OCI-LY3 (cell line): ENCODE results near the gene PON2.

Experiments
- H2AFZ ChIP-seq: fragments of 200-600, 300-600 bp; shearing (Covaris generic); 2 replicates; pipeline ENCODE4 v1.6.0; 2014; ENCODE audit warnings: antibody characterized with exemption, low read depth, low read length
- H3K27ac ChIP-seq: fragments of 200-600, 300-600 bp; sonication (generic); 2 replicates; pipeline ENCODE4 v1.5.1; 2014; ENCODE audit warnings: mild to moderate bottlenecking, low read length, moderate library complexity, mixed read lengths
- H3K27me3 ChIP-seq: fragments of 200-600, 300-600 bp; sonication (generic); 2 replicates; pipeline ENCODE4 v1.6.1; 2014; ENCODE audit warnings: low read depth, low read length, mixed read lengths
- H3K36me3 ChIP-seq: fragments of 200-600, 300-600 bp; sonication (generic); replicated peaks from 2 replicates; pipeline ENCODE3; 2014; ENCODE audit warnings: low read depth, low read length, mixed read lengths
- H3K4me1 ChIP-seq: fragments of 300-600, 200-600 bp; sonication (generic); 2 replicates; pipeline ENCODE4 v1.6.1; 2014; ENCODE audit warnings: low read length, mixed read lengths
- H3K4me2 ChIP-seq: fragments of 200-600, 300-600 bp; sonication (generic); 2 replicates; pipeline ENCODE4 v1.6.1; 2014; ENCODE audit warnings: low read length, mixed read lengths
- H3K4me3 ChIP-seq: fragments of 300-600, 200-600 bp; sonication (generic); 2 replicates; pipeline ENCODE4 v1.5.1; 2014; ENCODE audit warnings: antibody characterized with exemption, mild to moderate bottlenecking, low read length, moderate library complexity
- H3K79me2 ChIP-seq: fragments of 300-600, 200-600 bp; shearing (Covaris generic); 2 replicates; pipeline ENCODE4 v1.6.1; 2014; ENCODE audit warnings: mild to moderate bottlenecking, low read length, mixed read lengths
- H3K9ac ChIP-seq: fragments of 300-600, 200-600 bp; shearing (Covaris generic); 2 replicates; pipeline ENCODE4 v1.6.0; 2014; ENCODE audit warnings: mild to moderate bottlenecking, low read length, moderate library complexity
- H3K9me3 ChIP-seq: fragments of 200-600, 300-600 bp; shearing (Covaris generic); 2 replicates; pipeline ENCODE4 v1.6.1; 2014; ENCODE audit warnings: low read length, mixed read lengths; ENCODE audit not compliant: insufficient read depth
- H4K20me1 ChIP-seq: fragments of 200-600, 300-600 bp; sonication (generic); 2 replicates; pipeline ENCODE4 v1.6.1; 2016; ENCODE audit warnings: low read length, mixed read lengths; ENCODE audit not compliant: insufficient read depth
- CTCF ChIP-seq: fragments of 200-600, 300-600 bp; sonication (generic); IDR thresholded peaks from 2 replicates; pipeline ENCODE4 v1.5.1; 2014; ENCODE audit warnings: antibody characterized with exemption, low read length, low read depth
- EZH2phosphoT487 ChIP-seq: fragments of 200-600 bp; shearing (Covaris generic); IDR thresholded peaks from 2 replicates; pipeline ENCODE4 v1.6.1; 2018; ENCODE audit warnings: antibody characterized with exemption, mixed run types, low read depth

Gene PON2

GRCh38 chr7:95365151-95365550 is 69.7 kb downstream of the PON2 start:
- H2AFZ ChIP-seq = no peak overlapping the region
- H3K9ac ChIP-seq = no peak overlapping the region
- no peak for TF ChIP-seq EZH2phosphoT487
- TF ChIP-seq CTCF = no peak
- H3K79me2 ChIP-seq = no peaks in the 10 kb centered on the region
- no peak overlapping the region for H3K4me2 ChIP-seq
- H4K20me1 ChIP-seq = no peaks in the 10 kb centered on the region
- H3K4me1 ChIP-seq = no peaks in the 10 kb centered on the region
- H3K27me3 ChIP-seq = no peaks in the 10 kb centered on the region
- no peak overlapping the region for H3K27ac ChIP-seq
- no peak overlapping the region for H3K4me3 ChIP-seq
- H3K36me3 ChIP-seq = no peaks in the 10 kb centered on the region
- no peaks in the 10 kb centered on the region for H3K9me3 ChIP-seq

GRCh38 chr7:95357623-95358022 is 77.2 kb downstream of the PON2 start:
- Histone ChIP-seq H3K36me3 (no peaks in the 10 kb centered on the region), H3K9ac (no peak overlapping the region), H3K4me2 (no peak overlapping the region), H4K20me1 (no peaks in the 10 kb centered on the region), H3K4me1 (no peaks in the 10 kb centered on the region), H3K27me3 (no peaks in the 10 kb centered on the region), H2AFZ (no peak overlapping the region), H3K79me2 (no peaks in the 10 kb centered on the region), H3K9me3 (no peaks in the 10 kb centered on the region), H3K27ac (no peak overlapping the region), H3K4me3 (no peak overlapping the region)
- TF ChIP-seq EZH2phosphoT487 = no peak
